Measurements from ENCODE around the gene AFAP1. TPM values are rescaled to one million over a fixed set of nuclear protein-coding genes. Genes with fewer than 3 reads are reported as not detected.

The AFAP1 gene
- polyA plus RNA-seq, 3 donors = not detected

DNA sequence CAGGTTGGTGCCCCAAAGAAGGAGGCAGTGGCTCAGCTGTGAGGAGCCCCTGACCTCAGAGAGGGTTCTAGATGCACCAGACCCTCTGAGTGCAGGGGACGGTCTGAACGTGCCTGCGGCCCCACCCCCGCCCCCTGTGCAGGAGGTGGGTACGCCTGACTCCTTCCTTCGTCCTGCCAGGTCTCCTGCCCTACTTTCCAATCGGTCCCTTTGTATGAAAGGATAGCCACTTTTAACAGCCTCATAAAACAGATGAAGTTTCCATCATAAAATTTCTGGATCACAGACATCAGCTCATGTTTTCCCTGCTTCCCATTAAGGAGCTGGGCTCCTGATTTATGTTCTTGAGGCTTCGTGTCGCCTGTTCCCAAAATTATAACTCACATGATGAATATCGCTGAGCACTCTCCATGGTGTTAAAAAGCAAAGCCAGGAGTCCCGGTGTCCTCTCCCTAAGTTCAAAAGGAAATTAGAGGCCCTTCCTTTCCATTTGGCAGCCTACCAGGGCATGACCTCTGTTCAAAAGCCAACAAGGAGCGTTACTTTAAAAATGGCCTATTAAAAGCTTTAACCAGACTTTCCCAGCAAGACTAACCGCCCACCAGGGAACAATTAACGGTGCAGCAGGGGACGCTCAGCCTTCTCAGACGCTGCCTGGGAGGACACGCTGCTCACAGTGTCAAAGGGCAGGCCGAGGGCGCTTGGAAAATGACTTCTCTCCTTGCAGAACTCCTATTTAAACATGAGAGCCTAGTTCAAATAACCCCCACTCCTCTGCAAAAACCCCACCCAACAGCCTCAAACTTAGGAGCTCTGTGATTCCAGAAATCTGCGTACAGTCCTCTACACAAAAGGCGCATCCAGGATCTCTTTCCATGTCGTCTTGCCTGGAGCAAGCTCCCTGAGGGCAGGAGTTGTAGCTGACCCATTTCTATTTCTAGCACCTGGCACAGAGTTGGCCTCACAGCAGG lies 181.9 kb downstream of the AFAP1 start:
- Histone ChIP-seq H3K4me2 (replicated peaks; ENCODE audit: extremely low read depth, low read length, poor library complexity, severe bottlenecking) (no peak overlapping the region), H3K36me3 (replicated peaks in 1 of 2; ENCODE audit: control insufficient read depth in 1 of 2, insufficient read depth in 2 of 2, low read length in 2 of 2) (no peaks in the 10 kb centered on the region), H3K79me2 (ENCODE audit: insufficient read depth, low read length) (no peaks in the 10 kb centered on the region), H3K27me3 (ENCODE audit: control insufficient read depth in 2 of 2, insufficient read depth in 2 of 2, low read length in 2 of 2) (no peaks in the 10 kb centered on the region), H3K27ac (ENCODE audit: low read depth in 1 of 2, low read length in 2 of 2) (no peak overlapping the region), H2AFZ (ENCODE audit: insufficient read depth, low read depth, low read length, poor library complexity, severe bottlenecking) (no peak overlapping the region), H3K4me1 (ENCODE audit: control insufficient read depth in 1 of 2, insufficient read depth in 2 of 2, low read length in 2 of 2) (no peaks in the 10 kb centered on the region), H3K9ac (ENCODE audit: insufficient read depth, low read length, poor library complexity, severe bottlenecking) (no peak overlapping the region), H4K20me1 (ENCODE audit: insufficient read depth, low read length) (no peaks in the 10 kb centered on the region), H3K9me3 (replicated peaks in 1 of 2; ENCODE audit: control insufficient read depth in 1 of 2, insufficient read depth in 1 of 2, low read length in 2 of 2) (no peaks in the 10 kb centered on the region), H3K4me3 (replicated peaks in 1 of 3; ENCODE audit: low read depth in 2 of 3, low read length in 3 of 3) (no peak overlapping the region)
- H3K4me3 Mint-ChIP-seq = no peak overlapping the region
- WGBS (ENCODE audit: insufficient coverage) = 81% methylated on average over 17 of the region's 22 CpGs
- peaks cover 6% of the 10 kb centered on the region for H3K4me1 Mint-ChIP-seq
- H3K27ac Mint-ChIP-seq = no peak overlapping the region
- peaks cover 0 to 1% (median 0%) of the 10 kb centered on the region in 7 donors for H3K9me3 Mint-ChIP-seq
- intact Hi-C loops (cut with micrococcal nuclease) = no loop called here
- DNase-seq = no peak
- H3K36me3 Mint-ChIP-seq = peaks cover 0 to 2% of the 10 kb centered on the region in 2 donors
- TF ChIP-seq, protein P1, sequence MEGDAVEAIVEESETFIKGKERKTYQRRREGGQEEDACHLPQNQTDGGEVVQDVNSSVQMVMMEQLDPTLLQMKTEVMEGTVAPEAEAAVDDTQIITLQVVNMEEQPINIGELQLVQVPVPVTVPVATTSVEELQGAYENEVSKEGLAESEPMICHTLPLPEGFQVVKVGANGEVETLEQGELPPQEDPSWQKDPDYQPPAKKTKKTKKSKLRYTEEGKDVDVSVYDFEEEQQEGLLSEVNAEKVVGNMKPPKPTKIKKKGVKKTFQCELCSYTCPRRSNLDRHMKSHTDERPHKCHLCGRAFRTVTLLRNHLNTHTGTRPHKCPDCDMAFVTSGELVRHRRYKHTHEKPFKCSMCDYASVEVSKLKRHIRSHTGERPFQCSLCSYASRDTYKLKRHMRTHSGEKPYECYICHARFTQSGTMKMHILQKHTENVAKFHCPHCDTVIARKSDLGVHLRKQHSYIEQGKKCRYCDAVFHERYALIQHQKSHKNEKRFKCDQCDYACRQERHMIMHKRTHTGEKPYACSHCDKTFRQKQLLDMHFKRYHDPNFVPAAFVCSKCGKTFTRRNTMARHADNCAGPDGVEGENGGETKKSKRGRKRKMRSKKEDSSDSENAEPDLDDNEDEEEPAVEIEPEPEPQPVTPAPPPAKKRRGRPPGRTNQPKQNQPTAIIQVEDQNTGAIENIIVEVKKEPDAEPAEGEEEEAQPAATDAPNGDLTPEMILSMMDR (IDR thresholded peaks at IDR 0.05) = no peak
- peaks cover 14 to 19% (median 19%) of the 10 kb centered on the region in 3 donors for H3K27me3 Mint-ChIP-seq (ENCODE audit: low read depth in 3 of 3)

DNA sequence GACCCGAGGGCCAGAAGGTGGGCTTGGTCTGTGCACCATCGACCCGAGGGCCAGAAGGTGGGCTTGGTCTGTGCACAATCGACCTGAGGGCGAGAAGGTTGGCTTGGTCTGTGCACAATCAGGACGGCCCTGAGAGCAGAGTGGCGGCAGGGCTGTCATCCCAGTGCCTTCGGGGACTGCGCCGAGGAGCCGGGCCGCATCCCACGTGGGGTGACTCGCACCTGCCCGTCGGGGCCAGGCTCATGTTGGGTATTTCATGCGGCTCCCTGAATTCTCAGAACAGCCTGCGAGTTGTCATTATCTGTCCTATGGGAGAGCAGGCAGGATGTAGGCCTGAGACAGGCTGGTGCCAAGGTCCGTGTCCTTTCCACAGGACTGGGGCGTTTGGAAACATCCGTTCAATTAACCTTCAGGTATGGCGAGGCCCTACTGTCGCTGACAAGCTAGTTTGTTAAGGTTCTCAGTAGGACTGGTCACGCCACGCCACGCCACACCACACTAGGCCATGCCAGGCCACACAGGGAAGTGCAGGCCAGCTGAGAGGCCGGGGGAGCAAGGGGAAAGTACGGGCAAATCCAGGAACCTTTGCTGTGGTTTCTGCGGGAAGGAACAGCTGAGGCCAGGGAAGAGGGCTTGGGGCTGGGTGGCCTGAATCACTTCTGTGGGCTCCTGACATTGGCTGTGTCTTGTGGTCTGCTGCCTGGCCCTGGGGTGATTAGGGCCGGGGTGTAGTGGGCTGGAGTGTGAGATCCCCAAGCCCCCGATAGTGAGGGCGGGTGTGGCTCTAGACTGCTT lies 182.9 kb downstream of the AFAP1 start:
- Histone ChIP-seq H3K79me2 (ENCODE audit: insufficient read depth, low read length) (no peaks in the 10 kb centered on the region), H2AFZ (ENCODE audit: insufficient read depth, low read depth, low read length, poor library complexity, severe bottlenecking) (no peak overlapping the region), H3K4me2 (replicated peaks; ENCODE audit: extremely low read depth, low read length, poor library complexity, severe bottlenecking) (no peak overlapping the region), H3K4me3 (replicated peaks in 1 of 3; ENCODE audit: low read depth in 2 of 3, low read length in 3 of 3) (no peak overlapping the region), H3K27ac (ENCODE audit: low read depth in 1 of 2, low read length in 2 of 2) (no peak overlapping the region), H3K9me3 (replicated peaks in 1 of 2; ENCODE audit: control insufficient read depth in 1 of 2, insufficient read depth in 1 of 2, low read length in 2 of 2) (no peaks in the 10 kb centered on the region), H3K4me1 (ENCODE audit: control insufficient read depth in 1 of 2, insufficient read depth in 2 of 2, low read length in 2 of 2) (no peaks in the 10 kb centered on the region), H4K20me1 (ENCODE audit: insufficient read depth, low read length) (no peaks in the 10 kb centered on the region), H3K27me3 (ENCODE audit: control insufficient read depth in 2 of 2, insufficient read depth in 2 of 2, low read length in 2 of 2) (no peaks in the 10 kb centered on the region), H3K9ac (ENCODE audit: insufficient read depth, low read length, poor library complexity, severe bottlenecking) (no peak overlapping the region), H3K36me3 (replicated peaks in 1 of 2; ENCODE audit: control insufficient read depth in 1 of 2, insufficient read depth in 2 of 2, low read length in 2 of 2) (no peaks in the 10 kb centered on the region)
- peak in 1 of 3 donors; percentile 46 for DNase-seq
- Mint-ChIP-seq H3K36me3 (peaks cover 0 to 2% of the 10 kb centered on the region in 2 donors), H3K27me3 (ENCODE audit: low read depth in 3 of 3) (peaks cover 14 to 22% (median 19%) of the 10 kb centered on the region in 3 donors), H3K4me3 (no peak overlapping the region), H3K4me1 (peaks cover 8% of the 10 kb centered on the region), H3K27ac (no peak overlapping the region), H3K9me3 (peaks cover 0 to 1% (median 0%) of the 10 kb centered on the region in 7 donors)
- TF ChIP-seq, protein P1 (IDR thresholded peaks at IDR 0.05) = no peak
- WGBS (ENCODE audit: insufficient coverage) = 85% methylated on average over 32 of the region's 32 CpGs
- intact Hi-C loops (cut with micrococcal nuclease) = no loop called here
